ENCODE measurements around the gene ALB.

- TF ChIP-seq, protein P1, sequence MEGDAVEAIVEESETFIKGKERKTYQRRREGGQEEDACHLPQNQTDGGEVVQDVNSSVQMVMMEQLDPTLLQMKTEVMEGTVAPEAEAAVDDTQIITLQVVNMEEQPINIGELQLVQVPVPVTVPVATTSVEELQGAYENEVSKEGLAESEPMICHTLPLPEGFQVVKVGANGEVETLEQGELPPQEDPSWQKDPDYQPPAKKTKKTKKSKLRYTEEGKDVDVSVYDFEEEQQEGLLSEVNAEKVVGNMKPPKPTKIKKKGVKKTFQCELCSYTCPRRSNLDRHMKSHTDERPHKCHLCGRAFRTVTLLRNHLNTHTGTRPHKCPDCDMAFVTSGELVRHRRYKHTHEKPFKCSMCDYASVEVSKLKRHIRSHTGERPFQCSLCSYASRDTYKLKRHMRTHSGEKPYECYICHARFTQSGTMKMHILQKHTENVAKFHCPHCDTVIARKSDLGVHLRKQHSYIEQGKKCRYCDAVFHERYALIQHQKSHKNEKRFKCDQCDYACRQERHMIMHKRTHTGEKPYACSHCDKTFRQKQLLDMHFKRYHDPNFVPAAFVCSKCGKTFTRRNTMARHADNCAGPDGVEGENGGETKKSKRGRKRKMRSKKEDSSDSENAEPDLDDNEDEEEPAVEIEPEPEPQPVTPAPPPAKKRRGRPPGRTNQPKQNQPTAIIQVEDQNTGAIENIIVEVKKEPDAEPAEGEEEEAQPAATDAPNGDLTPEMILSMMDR (IDR thresholded peaks at IDR 0.05), result no peak
- TF ChIP-seq POLR2A (IDR thresholded peaks at IDR 0.05), result no peak
Observed at GRCh38 chr4:73429826-73430587, 25.9 kb downstream of the ALB start.
